ENCODE results near the gene DENR.
A peak's percentile ranks its signal among the peaks of the same experiment; 100 is the strongest.
"Not testable (repeated sequence)": the region's sequence is repeated elsewhere in the genome, so short reads cannot be mapped to it uniquely, and the experiment has no call there.

DENR gene, protein sequence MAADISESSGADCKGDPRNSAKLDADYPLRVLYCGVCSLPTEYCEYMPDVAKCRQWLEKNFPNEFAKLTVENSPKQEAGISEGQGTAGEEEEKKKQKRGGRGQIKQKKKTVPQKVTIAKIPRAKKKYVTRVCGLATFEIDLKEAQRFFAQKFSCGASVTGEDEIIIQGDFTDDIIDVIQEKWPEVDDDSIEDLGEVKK

DNA sequence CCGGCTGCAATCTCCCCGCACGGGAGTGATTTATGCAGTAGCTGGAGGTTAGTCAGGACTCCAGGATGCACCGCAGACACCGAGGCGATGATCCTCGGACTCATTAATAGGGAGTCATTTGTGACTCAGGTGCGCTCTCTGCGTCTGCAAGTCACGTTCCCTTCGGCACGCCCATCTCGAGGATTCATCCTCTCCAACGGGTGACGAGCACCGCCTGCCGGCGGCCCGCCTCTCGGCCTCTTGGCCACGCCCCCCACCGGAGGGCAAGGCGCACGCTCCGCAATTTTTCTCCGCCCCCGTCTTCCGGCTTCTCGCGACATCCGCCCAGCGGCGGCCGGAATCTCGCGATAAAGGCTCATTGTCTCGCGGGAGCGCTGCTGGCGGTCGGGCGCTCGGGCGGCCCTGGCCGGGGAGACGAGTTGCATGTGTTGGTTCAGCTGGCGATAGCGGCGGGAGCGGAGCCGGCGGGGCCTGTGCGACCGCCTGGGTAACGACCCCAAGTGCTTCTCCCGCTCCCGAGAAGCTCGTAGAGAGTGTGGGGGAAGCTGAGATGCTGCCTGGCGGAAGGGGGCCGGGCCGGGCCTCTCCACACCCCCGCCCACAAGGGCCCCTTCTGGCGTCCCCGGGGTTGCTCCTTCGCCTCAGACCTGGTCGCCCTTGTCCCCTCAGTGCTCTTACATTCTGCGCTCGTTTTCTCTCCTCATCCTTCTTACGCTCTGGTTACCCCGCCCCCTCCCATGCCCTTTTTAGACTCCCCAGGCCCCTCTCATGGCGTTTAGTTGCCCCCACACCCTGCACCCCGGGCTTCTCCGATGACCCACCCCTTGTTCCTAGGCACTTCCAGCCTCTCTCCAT is at the start of gene DENR:
Gene DENR (plus strand): TSS at position 361 of the 855 bp plus-strand sequence. CDS start 878 bp downstream, outside the sequence.
- peak; percentile 99 for DNase-seq (ENCODE audit: low read depth)

DNA sequence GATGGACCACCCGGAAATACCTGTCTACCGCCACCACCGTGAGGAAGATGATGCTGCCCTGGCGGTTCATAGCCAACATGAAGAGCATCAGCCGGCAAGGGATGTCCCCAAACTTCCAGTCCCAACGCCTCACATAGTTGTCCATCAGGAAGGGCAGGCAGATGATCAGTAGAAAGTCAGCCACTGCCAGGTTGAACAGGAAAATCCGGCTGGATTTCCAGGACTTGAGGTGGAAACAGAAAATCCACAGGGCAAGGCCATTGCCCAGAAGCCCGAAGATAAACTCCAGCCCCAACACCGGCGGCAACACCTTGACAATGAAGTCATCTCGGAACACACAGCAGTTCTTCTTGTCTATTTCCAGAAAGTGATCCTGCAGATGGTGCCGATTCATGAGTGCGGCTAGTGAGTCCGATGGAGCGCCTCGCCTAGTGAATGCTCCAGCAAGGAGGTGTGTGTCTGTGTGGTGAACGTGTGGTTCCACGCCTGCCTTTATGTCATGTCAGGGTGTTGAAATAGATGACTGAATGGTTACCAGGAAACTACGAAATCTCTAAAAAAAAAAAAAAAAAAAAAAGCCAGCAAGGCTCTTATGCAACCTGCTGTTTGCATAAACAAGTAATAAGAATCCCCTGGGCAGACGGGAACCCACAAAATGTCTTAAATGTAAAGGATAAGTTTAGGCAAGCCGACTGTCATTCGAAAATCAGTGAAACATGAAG is 49.6 kb upstream of the DENR start, which contains the start of gene HCAR2:
Gene HCAR2 (minus strand): TSS at position 468 of the 722 bp plus-strand sequence. CDS start 74 bp downstream, at position 394.
- DNase-seq (ENCODE audit: low read depth): not testable (repeated sequence)

DNA sequence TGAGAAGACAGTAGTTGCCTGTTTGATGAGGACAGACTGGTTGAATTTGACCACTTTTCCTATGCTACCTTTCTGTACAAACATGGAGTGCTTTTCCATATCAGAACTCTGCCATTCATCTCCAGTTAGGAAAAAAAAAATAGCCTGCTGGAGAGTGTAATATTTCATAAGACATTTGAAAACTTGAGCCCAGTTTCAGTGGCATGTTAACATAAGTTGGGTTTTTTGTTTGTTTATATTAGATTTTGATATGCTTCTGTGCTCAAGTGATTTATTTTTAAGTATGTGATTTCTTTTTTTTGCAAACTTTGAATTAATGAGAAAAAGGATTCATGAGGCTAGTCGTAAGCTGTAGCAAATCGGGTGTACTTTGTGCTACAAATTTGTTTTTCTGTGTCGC is 48.8 kb upstream of the DENR start:
- not testable (repeated sequence) for DNase-seq (ENCODE audit: low read depth)

DNA sequence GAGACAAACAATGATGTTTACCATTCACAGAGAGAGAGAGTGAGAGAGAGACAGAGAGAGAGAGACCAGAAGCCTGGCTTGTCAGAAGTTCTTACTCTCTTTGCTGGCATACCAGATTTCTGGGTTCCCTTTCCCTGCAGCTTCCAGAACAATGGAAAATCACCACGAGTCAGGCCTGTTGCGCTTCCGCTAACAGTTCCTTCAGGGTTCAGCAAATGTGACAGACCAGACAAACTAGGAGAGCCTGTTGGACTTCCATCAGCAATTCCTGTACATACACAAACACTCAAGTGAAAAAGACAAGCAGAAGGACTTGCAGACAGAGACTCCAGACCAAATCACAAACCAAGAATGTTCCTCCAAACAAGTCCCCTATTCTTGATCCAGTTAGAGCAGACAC is 43.3 kb upstream of the DENR start:
- not testable (repeated sequence) for DNase-seq (ENCODE audit: low read depth)

DNA sequence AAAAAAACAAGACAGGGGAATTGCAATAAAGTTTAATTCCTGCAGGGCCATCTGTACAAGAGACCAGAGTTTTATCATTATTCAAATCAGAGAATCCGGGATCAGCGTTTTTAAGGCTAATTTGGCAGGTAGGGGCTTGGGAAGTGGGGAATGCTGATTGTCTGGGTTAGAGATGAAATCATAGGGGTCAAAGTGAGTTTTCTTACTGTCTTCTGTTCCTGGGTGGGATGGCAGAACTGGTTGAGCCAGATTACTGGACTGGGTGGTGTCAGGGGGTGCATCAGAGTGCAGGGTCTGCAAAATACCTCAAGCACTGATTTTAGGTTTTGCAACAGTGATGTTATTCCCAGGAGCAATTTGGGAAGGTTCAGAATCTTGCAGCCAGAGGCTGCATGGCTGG is 42.3 kb upstream of the DENR start:
- DNase-seq (ENCODE audit: low read depth): not testable (repeated sequence)

DNA sequence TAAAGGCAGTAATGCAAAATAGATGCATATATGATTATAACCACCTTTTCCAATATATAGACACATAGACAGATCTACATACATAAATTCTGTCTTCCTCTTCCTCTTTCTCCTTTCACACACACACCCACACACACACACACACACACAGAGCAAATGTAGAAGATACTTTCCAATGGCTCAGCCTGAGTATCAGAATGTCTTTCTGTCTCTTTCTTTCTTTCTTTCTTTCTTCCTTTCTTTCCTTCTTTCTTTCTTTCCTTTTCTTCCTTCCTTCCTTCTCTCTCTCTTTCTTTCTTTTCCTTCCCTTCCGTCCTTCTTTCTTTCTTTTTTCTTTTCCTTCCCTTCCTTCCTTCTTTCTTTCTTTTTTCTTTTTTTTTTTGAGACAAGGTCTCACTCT is 41.4 kb upstream of the DENR start:
- not testable (repeated sequence) for DNase-seq (ENCODE audit: low read depth)

DNA sequence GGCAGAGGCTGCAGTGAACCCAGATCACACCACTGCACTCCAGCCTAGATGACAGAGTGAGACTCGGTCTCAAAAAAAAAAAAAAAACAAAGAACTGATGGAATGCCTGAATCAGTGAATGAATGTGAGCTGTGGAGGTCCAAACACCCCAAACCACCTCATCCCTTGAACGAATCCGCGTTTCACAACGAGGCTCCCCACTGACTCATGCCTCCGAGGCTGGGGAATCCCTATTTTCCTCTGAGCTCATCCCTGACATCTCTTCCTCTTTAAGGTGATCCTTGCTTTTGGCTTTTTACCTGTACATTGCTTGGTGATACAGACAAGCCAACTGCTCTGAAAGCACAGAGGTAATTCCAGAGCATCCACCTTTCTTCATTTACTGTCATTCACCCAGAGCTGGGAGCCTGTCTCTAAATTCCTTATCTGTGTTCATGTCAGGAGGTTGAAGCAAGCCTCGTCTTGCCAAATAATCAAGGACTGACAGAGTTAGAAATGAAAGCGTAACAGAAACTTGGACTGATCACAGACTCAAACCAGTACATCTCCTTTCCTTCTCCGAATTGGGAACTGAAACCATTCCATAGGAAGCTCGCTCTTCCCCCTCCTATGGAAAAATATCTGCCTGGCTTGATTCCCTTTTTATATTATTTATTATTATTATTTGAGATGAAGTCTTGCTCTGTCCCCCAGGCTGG is 39.0 kb upstream of the DENR start:
- DNase-seq (ENCODE audit: low read depth): not testable (repeated sequence)

DNA sequence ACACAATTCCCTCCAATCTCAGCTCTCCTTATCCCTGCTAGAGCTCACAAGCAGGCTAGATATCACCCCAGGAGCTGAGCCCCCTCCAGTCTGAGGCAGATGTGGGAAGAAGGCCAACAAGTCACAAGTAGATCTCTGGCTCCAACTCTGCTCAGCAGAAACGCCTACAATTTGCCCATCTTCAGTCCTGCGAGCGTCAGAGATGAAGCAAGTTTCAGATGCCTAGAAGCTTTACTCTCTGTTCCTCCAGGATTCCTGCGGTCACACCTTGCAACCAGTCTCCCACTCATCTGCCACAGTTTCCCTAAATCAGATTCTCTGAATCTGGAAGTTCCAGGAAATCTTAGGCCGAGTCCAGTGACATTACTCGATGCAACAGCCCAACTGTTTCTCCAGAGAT is 37.4 kb upstream of the DENR start:
- not testable (repeated sequence) for DNase-seq (ENCODE audit: low read depth)

DNA sequence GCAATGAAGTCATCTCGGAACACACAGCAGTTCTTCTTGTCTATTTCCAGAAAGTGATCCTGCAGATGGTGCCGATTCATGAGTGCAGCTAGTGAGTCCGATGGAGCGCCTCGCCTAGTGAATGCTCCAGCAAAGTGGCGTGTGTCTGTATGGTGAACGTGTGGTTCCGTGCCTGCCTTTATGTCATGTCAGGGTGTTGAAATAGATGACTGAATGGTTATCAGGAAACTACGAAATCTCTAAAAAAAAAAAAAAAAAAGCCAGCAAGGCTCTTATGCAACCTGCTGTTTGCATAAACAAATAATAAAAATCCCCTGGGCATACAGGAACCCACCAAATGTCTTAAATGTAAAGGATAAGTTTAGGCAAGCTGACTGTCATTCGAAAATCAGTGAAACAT is 36.0 kb upstream of the DENR start, which contains the start of gene HCAR3:
Gene HCAR3 (minus strand): TSS at position 154 of the 400 bp plus-strand sequence. CDS start 74 bp downstream, at position 80.
- DNase-seq (ENCODE audit: low read depth): not testable (repeated sequence)

DNA sequence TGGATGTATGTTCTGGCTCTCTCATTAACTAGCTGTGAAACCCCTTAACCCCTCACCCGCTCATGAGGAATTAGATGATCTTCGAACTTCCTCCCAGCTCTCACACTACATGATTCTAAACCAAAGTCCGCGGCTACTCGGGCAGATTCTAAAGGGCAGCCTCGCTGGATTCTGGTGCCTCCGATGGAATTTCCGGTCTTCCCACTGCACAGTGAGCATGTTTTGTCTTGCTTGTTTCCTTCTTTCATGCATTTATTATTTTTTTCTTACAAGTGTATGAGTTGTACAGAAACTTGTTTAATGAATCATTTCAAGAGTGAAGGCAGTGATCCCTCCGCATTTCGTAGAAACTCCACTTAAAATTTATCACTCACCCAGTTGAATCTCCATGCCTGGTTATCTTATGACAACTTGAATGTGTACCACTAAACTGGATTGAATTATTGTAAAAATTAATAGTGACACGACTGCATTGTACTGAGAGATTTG is 31.5 kb upstream of the DENR start:
- DNase-seq (ENCODE audit: low read depth): no peak

DNA sequence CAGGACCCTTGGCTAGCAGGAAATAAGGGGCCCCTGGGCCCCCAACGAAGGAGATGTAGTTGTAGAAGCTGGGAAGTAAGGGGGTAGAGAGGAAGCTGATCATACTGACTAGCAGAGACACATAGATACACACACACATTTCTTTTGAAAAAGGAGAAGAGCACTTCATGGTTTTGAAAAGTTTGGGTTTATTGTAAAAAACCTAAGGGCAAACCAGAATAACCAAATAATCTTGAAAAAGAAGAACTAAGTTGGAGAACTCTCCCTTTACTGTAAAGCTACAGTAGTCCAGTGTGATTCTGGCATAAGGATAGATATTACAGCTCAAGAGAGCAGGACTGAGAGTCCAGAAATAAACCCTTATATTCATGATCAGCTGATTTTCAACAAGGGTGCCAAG is 30.2 kb upstream of the DENR start:
- DNase-seq (ENCODE audit: low read depth): no peak

DNA sequence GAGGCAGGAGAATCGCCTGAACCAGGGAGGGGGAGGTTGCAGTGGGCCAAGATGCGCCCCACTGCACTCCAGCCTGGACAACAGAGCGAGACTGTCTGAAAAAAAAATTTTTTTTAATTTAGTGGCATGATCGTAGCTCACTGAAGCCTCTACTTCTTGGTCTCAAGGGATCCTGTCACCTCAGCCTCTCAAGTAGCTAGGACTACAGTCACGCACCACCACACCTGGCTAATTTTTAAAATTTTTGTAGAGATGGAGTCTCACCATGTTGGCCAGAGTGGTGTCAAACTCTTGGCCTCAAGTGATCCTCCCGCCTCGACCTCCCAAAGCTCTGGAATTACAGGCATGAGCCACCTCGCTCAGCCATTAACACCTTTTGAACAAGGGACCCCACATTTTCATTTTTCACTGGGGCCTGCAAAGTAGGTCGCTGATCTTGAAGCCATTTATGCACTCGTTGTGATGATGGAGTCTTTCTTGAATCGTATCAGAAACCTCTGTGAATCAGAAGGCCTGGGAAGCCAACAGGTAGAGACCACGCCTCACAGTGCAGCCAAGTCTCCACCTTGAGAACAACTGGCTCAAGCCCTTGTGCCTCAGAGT is 27.9 kb upstream of the DENR start:
- no peak for DNase-seq (ENCODE audit: low read depth)

DNA sequence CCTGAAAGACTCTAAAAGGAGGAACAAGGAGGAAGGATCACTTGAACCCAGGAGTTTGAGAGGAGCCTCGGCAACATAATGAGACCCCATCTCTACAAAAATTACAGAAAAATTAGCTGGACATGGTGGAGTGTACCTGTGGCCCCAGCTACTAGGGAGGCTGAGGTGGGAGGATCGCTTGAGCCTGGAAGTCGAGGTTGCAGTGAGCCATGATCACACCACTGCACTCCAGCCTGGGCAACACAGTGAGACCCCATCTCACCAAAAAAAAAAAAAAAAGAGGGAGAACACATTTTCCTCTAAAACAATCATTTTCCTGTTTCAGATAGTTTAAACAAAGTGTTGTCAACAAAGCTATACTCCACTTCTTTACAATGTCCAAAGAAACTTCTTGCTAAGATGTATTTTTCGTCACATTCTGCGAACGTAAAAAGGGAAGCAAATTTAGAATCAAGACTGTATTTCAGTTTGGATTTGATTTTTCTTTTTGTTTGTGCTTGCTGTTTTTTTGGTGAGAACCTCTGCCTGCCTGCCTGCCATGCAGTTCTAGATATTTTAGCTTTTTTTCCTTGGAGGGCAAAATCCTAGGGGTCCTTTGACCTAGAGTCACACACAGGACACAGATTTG is 27.1 kb upstream of the DENR start:
- DNase-seq (ENCODE audit: low read depth): no peak

DNA sequence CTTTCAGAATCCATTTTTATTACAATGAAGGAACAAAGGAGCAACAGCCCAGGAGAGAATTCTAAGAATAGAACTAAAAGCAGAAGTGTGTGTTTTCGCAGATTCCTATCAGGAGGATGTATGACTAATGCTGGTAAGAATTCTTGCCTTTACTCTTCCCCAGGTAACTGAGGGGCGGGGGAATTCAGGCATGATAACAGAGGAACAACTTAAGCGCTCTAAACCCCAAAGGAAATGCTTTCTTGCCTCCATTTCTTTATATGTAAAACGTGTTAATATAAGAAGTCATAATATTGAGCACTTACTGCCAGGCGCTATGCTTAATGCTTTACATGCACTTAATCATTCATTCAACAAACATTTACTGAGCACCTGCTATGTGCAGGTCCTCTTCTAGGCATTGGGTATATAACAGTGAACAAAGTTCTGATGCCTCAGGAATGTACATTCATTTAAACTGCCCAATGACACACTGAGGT is 26.5 kb upstream of the DENR start:
- DNase-seq (ENCODE audit: low read depth): no peak

DNA sequence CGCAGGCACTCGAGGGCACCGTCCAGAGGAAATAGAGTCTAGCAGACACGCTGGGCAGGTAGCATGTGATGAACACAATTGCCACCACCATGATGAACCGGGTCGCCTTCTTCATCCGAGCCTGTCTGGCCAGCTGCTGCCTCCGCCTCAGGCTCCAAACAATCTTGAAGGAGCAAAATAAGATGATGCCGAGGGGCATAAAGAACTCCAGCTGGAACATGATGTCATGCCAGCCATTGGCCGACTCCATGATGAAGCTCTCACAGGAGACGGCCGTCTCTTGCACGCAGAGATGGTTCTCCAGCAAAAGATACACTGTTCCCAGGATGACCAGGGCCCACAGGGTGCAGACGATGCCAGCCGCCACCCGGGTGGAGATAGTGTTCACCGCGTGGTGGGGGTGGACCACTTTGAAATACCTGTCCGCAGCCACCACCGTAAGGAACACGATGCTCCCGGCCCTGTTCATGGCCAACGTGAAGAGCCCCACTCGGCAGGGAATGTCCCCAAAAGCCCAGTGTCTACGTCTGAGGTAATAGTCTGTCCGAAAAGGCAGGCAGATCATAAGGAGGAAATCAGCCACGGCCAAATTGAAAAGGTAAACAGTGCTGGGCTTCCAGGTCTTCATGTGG is 22.9 kb upstream of the DENR start:
- no peak for DNase-seq (ENCODE audit: low read depth)

DNA sequence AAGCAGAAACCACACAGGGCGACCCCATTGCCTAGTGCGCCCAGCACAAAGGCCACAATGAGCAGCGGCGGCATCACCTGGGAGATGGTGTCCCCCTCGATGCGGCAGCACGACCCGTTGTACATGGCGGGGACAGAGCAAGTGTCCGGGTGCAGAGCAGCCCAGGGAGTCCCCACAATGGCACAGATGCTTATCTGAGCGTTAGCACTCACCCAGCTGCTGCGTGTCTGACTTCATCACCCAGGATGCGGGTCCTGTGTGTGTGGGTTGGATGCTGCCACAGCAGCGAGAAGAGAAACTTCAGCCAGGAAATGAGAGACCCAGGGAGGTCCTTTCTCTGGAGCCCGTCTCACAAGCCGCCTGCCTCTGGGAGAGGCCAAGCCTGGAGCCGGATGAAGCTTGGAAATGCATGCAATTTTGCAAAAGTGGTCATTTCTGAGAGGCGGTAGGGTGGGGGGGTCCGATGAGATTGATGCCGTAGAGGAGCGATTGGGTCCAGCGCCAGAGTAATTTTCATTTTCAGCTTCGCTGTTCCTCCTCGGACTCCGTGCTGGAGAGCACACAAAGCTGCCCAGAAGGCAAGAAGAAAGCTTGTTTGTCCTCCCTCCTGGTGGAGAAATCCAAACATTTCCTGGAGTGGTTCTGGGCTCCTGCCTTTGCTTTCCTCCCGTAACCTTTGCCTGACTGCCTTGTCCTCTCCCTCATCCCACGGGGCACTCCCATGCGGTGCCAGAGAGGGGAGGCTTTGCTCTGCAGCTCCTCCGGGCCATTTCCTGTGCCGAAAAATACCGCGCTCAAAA is 22.2 kb upstream of the DENR start, which contains the start of gene HCAR1:
Gene HCAR1 (minus strand): TSS at position 630 of the 800 bp plus-strand sequence. CDS start 505 bp downstream, at position 125.
- no peak for DNase-seq (ENCODE audit: low read depth)

DNA sequence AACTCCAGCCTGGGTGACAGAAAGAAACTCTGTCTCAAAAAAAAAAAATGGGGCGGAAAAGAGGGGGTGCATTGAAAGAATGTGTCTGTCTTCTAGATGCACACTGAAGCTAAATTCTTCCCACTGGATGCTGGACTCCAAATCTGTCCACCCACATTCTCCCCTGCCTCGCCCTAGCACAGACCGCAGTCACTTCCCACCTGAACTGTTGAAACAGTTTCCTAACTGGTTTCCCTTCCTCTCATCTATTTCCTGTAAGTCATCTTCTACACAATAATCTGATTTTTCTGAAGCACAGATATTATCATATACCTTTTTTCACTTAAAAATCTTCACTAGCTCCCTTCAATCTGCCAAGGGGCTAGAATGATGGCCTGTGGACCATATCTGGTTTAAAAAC is 20.5 kb upstream of the DENR start:
- DNase-seq (ENCODE audit: low read depth): no peak

DNA sequence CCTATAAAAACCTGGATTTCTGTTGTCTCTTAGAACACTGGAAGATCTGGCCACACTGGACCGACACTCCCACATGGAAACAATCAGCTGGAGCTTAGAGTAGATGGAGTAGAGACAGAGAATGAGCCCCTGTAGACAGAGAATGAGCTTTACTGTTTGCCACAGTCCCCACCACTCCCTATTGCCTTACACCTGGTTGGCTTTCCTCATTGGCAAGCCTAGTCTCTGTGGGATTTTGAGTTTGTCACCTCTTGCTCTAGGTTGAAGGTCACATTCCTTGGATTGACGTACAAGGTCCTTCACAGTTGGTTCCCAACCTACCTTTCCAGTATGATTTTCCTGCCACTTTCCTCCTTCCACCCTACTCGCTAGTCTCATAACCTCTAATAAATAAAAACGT is 20.0 kb upstream of the DENR start:
- DNase-seq (ENCODE audit: low read depth): no peak

DNA sequence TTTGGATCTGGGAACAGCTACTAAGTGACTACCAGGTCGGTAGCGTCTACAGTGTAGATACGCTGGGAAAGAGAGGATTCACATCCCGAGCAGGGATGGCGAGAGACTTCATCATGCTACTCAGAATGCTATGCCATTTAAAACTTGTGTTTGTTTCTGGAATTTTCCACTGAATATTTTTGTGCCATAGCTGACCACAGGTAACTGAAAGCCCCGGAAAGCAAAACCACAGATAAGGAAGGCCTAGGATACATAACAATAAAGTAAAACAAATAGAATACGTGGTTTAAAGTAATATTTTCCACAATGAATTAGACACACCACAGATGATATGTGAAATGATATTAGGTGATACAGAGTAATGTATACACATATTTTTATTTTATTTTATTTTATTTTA is 14.1 kb upstream of the DENR start:
- DNase-seq (ENCODE audit: low read depth): no peak
